K562 (cell line): Measurements from ENCODE around the gene HDHD3. TPM values are rescaled to one million over a fixed set of nuclear protein-coding genes. Genes with fewer than 3 reads are reported as not detected.

Source experiments
- polyA plus RNA-seq, 8 experiments: library from polyadenylated mRNA; depleted of rRNA in 4 of 8; stranded (reverse) in 5 of 8; unstranded in 3 of 8; fragments of >200 nt; fragmentation: Nextera tagmentation in 2 of 8; fragmentation: Illumina TruSeq in 1 of 8; extraction: Ambion mirVana in 2 of 8; extraction: Trizol in 1 of 8; gene quantifications; 2 replicates each; pipeline versions ENCODE4 v1.2.1 to v1.2.3, GENCODE V29; 2011 to 2014; ENCODE audit warnings: inconsistent platforms in 1 of 8, missing spikeins in 1 of 8
- total RNA-seq, 7 experiments: library from RNA; depleted of rRNA in 6 of 7; stranded (reverse); fragments of >200 nt in 6 of 7; fragmentation: Illumina TruSeq in 2 of 7; extraction: Trizol in 2 of 7; gene quantifications; 2 replicates each; pipeline versions ENCODE4 v1.2.1 to v1.2.3, GENCODE V29; 2011 to 2021; ENCODE audit warnings: low replicate concordance in 1 of 7

The HDHD3 gene
- total and polyA plus RNA-seq, 9 of the 15 experiments (the other 6 are each of a cell fraction or from before 2014, with no cell fraction given): 1.1 to 19.1 (median 10.9) TPM

Other genes with a start within 250 kb of the HDHD3 start
Only the 7 nearest of the 12 such genes appear.
- not detected in 2 replicates for gene RNF183, start 73.6 kb downstream of the HDHD3 start, total RNA-seq (2014; rRNA removed)
- gene RNF183, start 73.6 kb downstream of the HDHD3 start, total RNA-seq (2014; rRNA removed; fragmentation: Illumina TruSeq; extraction: Trizol): not detected in 2 replicates
- not detected in 2 replicates for gene RNF183, start 73.6 kb downstream of the HDHD3 start, total RNA-seq (2015; rRNA removed; fragmentation: Illumina TruSeq; extraction: Trizol)
- 0.22 TPM in 1 of 2 replicates, not detected in the other for gene RNF183, start 73.6 kb downstream of the HDHD3 start, total RNA-seq (2021)
- gene RNF183, start 73.6 kb downstream of the HDHD3 start, polyA plus RNA-seq (2011; rRNA removed): 2.0 and 3.1 TPM in 2 replicates
- 0.08 TPM in 1 of 2 replicates, not detected in the other for gene RNF183, start 73.6 kb downstream of the HDHD3 start, polyA plus RNA-seq (2014; fragmentation: Illumina TruSeq; extraction: Trizol)
- gene RNF183, start 73.6 kb downstream of the HDHD3 start, polyA plus RNA-seq (2014; fragmentation: Nextera tagmentation; extraction: Ambion mirVana): under 1 TPM in 1 of 2 experiments, not detected in 1; 0.04 TPM
- 0.08 and 0.11 TPM in 2 replicates for gene RNF183, start 73.6 kb downstream of the HDHD3 start, polyA plus RNA-seq (2014; rRNA removed)
- 0.64 and 0.78 TPM in 2 replicates for gene WDR31, start 36.7 kb downstream of the HDHD3 start, total RNA-seq (2014; rRNA removed)
- 0.95 and 1.3 TPM in 2 replicates for gene WDR31, start 36.7 kb downstream of the HDHD3 start, total RNA-seq (2014; rRNA removed; fragmentation: Illumina TruSeq; extraction: Trizol)
- 0.80 and 1.0 TPM in 2 replicates for gene WDR31, start 36.7 kb downstream of the HDHD3 start, total RNA-seq (2015; rRNA removed; fragmentation: Illumina TruSeq; extraction: Trizol)
- 1.4 and 1.5 TPM in 2 replicates for gene WDR31, start 36.7 kb downstream of the HDHD3 start, total RNA-seq (2021)
- gene WDR31, start 36.7 kb downstream of the HDHD3 start, polyA plus RNA-seq (2011; rRNA removed): 1.3 and 1.8 TPM in 2 replicates
- 1.2 and 1.3 TPM in 2 replicates for gene WDR31, start 36.7 kb downstream of the HDHD3 start, polyA plus RNA-seq (2014; fragmentation: Illumina TruSeq; extraction: Trizol)
- gene WDR31, start 36.7 kb downstream of the HDHD3 start, polyA plus RNA-seq (2014; fragmentation: Nextera tagmentation; extraction: Ambion mirVana): under 1 TPM; 0.35 to 0.71 TPM
- gene WDR31, start 36.7 kb downstream of the HDHD3 start, polyA plus RNA-seq (2014; rRNA removed): 0.66 and 1.5 TPM in 2 replicates
- 0.16 and 0.18 TPM in 2 replicates for gene BSPRY, start 27.4 kb downstream of the HDHD3 start, total RNA-seq (2014; rRNA removed)
- 0.18 and 0.22 TPM in 2 replicates for gene BSPRY, start 27.4 kb downstream of the HDHD3 start, total RNA-seq (2014; rRNA removed; fragmentation: Illumina TruSeq; extraction: Trizol)
- 0.22 and 0.23 TPM in 2 replicates for gene BSPRY, start 27.4 kb downstream of the HDHD3 start, total RNA-seq (2015; rRNA removed; fragmentation: Illumina TruSeq; extraction: Trizol)
- gene BSPRY, start 27.4 kb downstream of the HDHD3 start, total RNA-seq (2021): 0.16 and 0.45 TPM in 2 replicates
- 0.46 and 0.67 TPM in 2 replicates for gene BSPRY, start 27.4 kb downstream of the HDHD3 start, polyA plus RNA-seq (2011; rRNA removed)
- 0.21 and 0.22 TPM in 2 replicates for gene BSPRY, start 27.4 kb downstream of the HDHD3 start, polyA plus RNA-seq (2014; fragmentation: Illumina TruSeq; extraction: Trizol)
- gene BSPRY, start 27.4 kb downstream of the HDHD3 start, polyA plus RNA-seq (2014; fragmentation: Nextera tagmentation; extraction: Ambion mirVana): under 1 TPM; 0.07 TPM
- gene BSPRY, start 27.4 kb downstream of the HDHD3 start, polyA plus RNA-seq (2014; rRNA removed): 0.17 and 0.34 TPM in 2 replicates
- gene ALAD, start 24.3 kb upstream of the HDHD3 start, total RNA-seq (2014; rRNA removed): 6.8 and 7.4 TPM in 2 replicates
- gene ALAD, start 24.3 kb upstream of the HDHD3 start, total RNA-seq (2014; rRNA removed; fragmentation: Illumina TruSeq; extraction: Trizol): 5.6 and 6.5 TPM in 2 replicates
- 10.8 and 11.4 TPM in 2 replicates for gene ALAD, start 24.3 kb upstream of the HDHD3 start, total RNA-seq (2015; rRNA removed; fragmentation: Illumina TruSeq; extraction: Trizol)
- 10.8 and 11.4 TPM in 2 replicates for gene ALAD, start 24.3 kb upstream of the HDHD3 start, total RNA-seq (2021)
- 6.1 and 7.4 TPM in 2 replicates for gene ALAD, start 24.3 kb upstream of the HDHD3 start, polyA plus RNA-seq (2011; rRNA removed)
- gene ALAD, start 24.3 kb upstream of the HDHD3 start, polyA plus RNA-seq (2014; fragmentation: Illumina TruSeq; extraction: Trizol): 12.7 and 12.8 TPM in 2 replicates
- 1 to 10 TPM; 1.3 to 2.3 TPM for gene ALAD, start 24.3 kb upstream of the HDHD3 start, polyA plus RNA-seq (2014; fragmentation: Nextera tagmentation; extraction: Ambion mirVana)
- gene ALAD, start 24.3 kb upstream of the HDHD3 start, polyA plus RNA-seq (2014; rRNA removed): 9.8 and 10.5 TPM in 2 replicates
- gene POLE3, start 33.7 kb upstream of the HDHD3 start, total RNA-seq (2014; rRNA removed): 96.6 and 116 TPM in 2 replicates
- 124 and 137 TPM in 2 replicates for gene POLE3, start 33.7 kb upstream of the HDHD3 start, total RNA-seq (2014; rRNA removed; fragmentation: Illumina TruSeq; extraction: Trizol)
- 148 and 155 TPM in 2 replicates for gene POLE3, start 33.7 kb upstream of the HDHD3 start, total RNA-seq (2015; rRNA removed; fragmentation: Illumina TruSeq; extraction: Trizol)
- 91.5 and 95.7 TPM in 2 replicates for gene POLE3, start 33.7 kb upstream of the HDHD3 start, total RNA-seq (2021)
- 116 and 163 TPM in 2 replicates for gene POLE3, start 33.7 kb upstream of the HDHD3 start, polyA plus RNA-seq (2011; rRNA removed)
- gene POLE3, start 33.7 kb upstream of the HDHD3 start, polyA plus RNA-seq (2014; fragmentation: Illumina TruSeq; extraction: Trizol): 159 and 179 TPM in 2 replicates
- 100 to 1,000 TPM in 1 of 2 experiments, 10 to 100 TPM in 1; 52.6 to 110 TPM for gene POLE3, start 33.7 kb upstream of the HDHD3 start, polyA plus RNA-seq (2014; fragmentation: Nextera tagmentation; extraction: Ambion mirVana)
- gene POLE3, start 33.7 kb upstream of the HDHD3 start, polyA plus RNA-seq (2014; rRNA removed): 102 and 115 TPM in 2 replicates
- gene C9orf43, start 33.8 kb upstream of the HDHD3 start, total RNA-seq (2014; rRNA removed): 0.27 and 0.49 TPM in 2 replicates
- 0.29 and 0.33 TPM in 2 replicates for gene C9orf43, start 33.8 kb upstream of the HDHD3 start, total RNA-seq (2014; rRNA removed; fragmentation: Illumina TruSeq; extraction: Trizol)
- 0.38 and 0.58 TPM in 2 replicates for gene C9orf43, start 33.8 kb upstream of the HDHD3 start, total RNA-seq (2015; rRNA removed; fragmentation: Illumina TruSeq; extraction: Trizol)
- gene C9orf43, start 33.8 kb upstream of the HDHD3 start, total RNA-seq (2021): 0.27 and 0.63 TPM in 2 replicates
- gene C9orf43, start 33.8 kb upstream of the HDHD3 start, polyA plus RNA-seq (2011; rRNA removed): 0.19 and 0.33 TPM in 2 replicates
- 0.28 and 0.48 TPM in 2 replicates for gene C9orf43, start 33.8 kb upstream of the HDHD3 start, polyA plus RNA-seq (2014; fragmentation: Illumina TruSeq; extraction: Trizol)
- gene C9orf43, start 33.8 kb upstream of the HDHD3 start, polyA plus RNA-seq (2014; fragmentation: Nextera tagmentation; extraction: Ambion mirVana): under 1 TPM; 0.21 to 0.31 TPM
- gene C9orf43, start 33.8 kb upstream of the HDHD3 start, polyA plus RNA-seq (2014; rRNA removed): 0.45 and 1.1 TPM in 2 replicates
- gene RGS3, start 86.7 kb upstream of the HDHD3 start, total RNA-seq (2014; rRNA removed): 2.2 and 3.1 TPM in 2 replicates
- 0.95 and 1.1 TPM in 2 replicates for gene RGS3, start 86.7 kb upstream of the HDHD3 start, total RNA-seq (2014; rRNA removed; fragmentation: Illumina TruSeq; extraction: Trizol)
- 0.79 and 0.83 TPM in 2 replicates for gene RGS3, start 86.7 kb upstream of the HDHD3 start, total RNA-seq (2015; rRNA removed; fragmentation: Illumina TruSeq; extraction: Trizol)
- gene RGS3, start 86.7 kb upstream of the HDHD3 start, total RNA-seq (2021): 2.9 and 3.0 TPM in 2 replicates
- 0.65 and 0.67 TPM in 2 replicates for gene RGS3, start 86.7 kb upstream of the HDHD3 start, polyA plus RNA-seq (2011; rRNA removed)
- 2.1 TPM in 2 replicates for gene RGS3, start 86.7 kb upstream of the HDHD3 start, polyA plus RNA-seq (2014; fragmentation: Illumina TruSeq; extraction: Trizol)
- under 1 TPM; 0.08 to 0.15 TPM for gene RGS3, start 86.7 kb upstream of the HDHD3 start, polyA plus RNA-seq (2014; fragmentation: Nextera tagmentation; extraction: Ambion mirVana)
- gene RGS3, start 86.7 kb upstream of the HDHD3 start, polyA plus RNA-seq (2014; rRNA removed): 1.7 TPM in 2 replicates